OCI-LY3 (cell line): Measurements from ENCODE around the gene VGLL2.

Experiments
- CTCF ChIP-seq: fragments of 200-600, 300-600 bp; sonication (generic); IDR thresholded peaks from 2 replicates; pipeline ENCODE4 v1.5.1; 2014; ENCODE audit warnings: antibody characterized with exemption, low read length, low read depth
- EZH2phosphoT487 ChIP-seq: fragments of 200-600 bp; shearing (Covaris generic); IDR thresholded peaks from 2 replicates; pipeline ENCODE4 v1.6.1; 2018; ENCODE audit warnings: antibody characterized with exemption, mixed run types, low read depth

GRCh38 chr6:117290173-117290846, 25.0 kb downstream of the VGLL2 start:
- TF ChIP-seq CTCF = no peak
- TF ChIP-seq EZH2phosphoT487 = no peak
